ENCODE data around the gene FRMD1. TPM values are rescaled to one million over a fixed set of nuclear protein-coding genes. Genes with fewer than 3 reads are reported as not detected.

Gene FRMD1
- total RNA-seq, 1 donor from 2014 or later, result 1.7 TPM

GRCh38 chr6:168005796-168006195 lies 73.2 kb downstream of the FRMD1 start:
- no peak for DNase-seq (ENCODE audit: low spot score)

DNA sequence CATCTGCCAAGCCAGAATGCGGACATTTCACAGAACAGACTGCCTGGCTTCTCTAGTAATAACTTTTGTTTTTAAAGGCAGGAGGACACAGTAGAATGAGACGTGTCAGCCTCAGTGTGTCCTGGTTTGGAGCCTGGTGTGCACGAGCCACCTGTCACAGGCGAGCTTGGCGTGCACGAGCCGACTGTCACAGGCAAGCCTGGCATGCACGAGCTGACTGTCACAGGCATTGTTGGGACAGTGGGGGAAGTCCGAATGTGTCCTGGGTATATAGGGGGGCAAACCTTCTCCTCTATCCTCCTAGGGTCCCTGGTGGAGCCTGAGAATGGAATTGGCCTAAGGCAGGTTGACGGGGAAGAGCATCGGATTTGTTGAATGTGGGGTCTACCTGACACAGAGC lies 74.1 kb downstream of the FRMD1 start:
- no peak for DNase-seq (ENCODE audit: low spot score)

DNA sequence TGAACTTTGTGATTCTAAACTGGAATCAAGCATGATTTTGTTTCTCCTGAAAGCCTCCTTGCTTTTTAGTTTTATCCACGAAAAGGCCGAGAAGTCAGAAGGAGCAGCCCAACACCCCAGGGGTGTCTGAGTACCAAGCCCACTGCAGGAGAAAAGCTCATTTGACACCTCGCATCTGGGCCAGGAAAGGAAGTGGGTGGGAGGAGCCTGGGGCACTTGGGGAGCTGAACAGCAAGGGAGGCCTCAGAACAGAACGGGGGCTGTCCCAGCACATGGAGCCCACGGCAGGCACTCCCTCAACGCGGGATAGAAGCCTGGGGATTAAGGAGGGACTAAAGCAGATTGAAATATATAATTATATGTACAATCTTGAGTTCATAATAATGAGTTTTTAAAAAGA lies 75.0 kb downstream of the FRMD1 start:
- no peak for DNase-seq (ENCODE audit: low spot score)

Other genes with a start within 250 kb of the FRMD1 start
- not detected for gene KIF25, start 81.5 kb downstream of the FRMD1 start, total RNA-seq (ENCODE audit: insufficient read depth, low replicate concordance)
- gene DACT2, start 240.6 kb upstream of the FRMD1 start, total RNA-seq (ENCODE audit: insufficient read depth, low replicate concordance), result 8.7 TPM